Subcutaneous abdominal adipose tissue (tissue), 5 donors: Measurements from ENCODE around the gene DUOXA1.
A peak's percentile ranks its signal among the peaks of the same experiment; 100 is the strongest.

Source experiments
- H3K27ac ChIP-seq: one replicate; pipeline ENCODE4 v1.7.0; 2013; ENCODE audit warnings: low read depth, mild to moderate bottlenecking, inconsistent platforms, low read length, moderate library complexity
- H3K27me3 ChIP-seq, 5 donors: one replicate each; pipeline ENCODE4 v1.7.0; 2013; ENCODE audit warnings: low read length in 5 of 5, inconsistent platforms in 1 of 5; ENCODE audit not compliant: control insufficient read depth in 5 of 5, insufficient read depth in 4 of 5
- H3K36me3 ChIP-seq, 5 donors: one replicate each; pipeline ENCODE4 v1.7.0; 2013; ENCODE audit warnings: low read length in 5 of 5; ENCODE audit not compliant: control insufficient read depth in 5 of 5, insufficient read depth in 5 of 5
- H3K4me1 ChIP-seq, 5 donors: one replicate each; pipeline ENCODE4 v1.7.0; 2013; ENCODE audit warnings: low read length in 5 of 5, mild to moderate bottlenecking in 3 of 5, moderate library complexity in 1 of 5; ENCODE audit not compliant: control insufficient read depth in 5 of 5, insufficient read depth in 5 of 5
- H3K4me3 ChIP-seq, 5 donors: one replicate each; pipeline ENCODE4 v1.7.0; 2013; ENCODE audit warnings: low read length in 5 of 5, low read depth in 1 of 5
- H3K9ac ChIP-seq, 5 donors: one replicate each; pipeline ENCODE4 v1.7.0; 2013; ENCODE audit warnings: low read length in 5 of 5, mild to moderate bottlenecking in 4 of 5, moderate library complexity in 3 of 5
- H3K9me3 ChIP-seq, 5 donors: one replicate each; pipeline ENCODE4 v1.7.0; 2013; ENCODE audit warnings: low read length in 5 of 5; ENCODE audit not compliant: control insufficient read depth in 5 of 5
- donor health status: healthy.
- donor health status: healthy.
- donor health status: healthy.
- donor health status: healthy.
- donor health status: healthy.

Gene DUOXA1

GRCh38 chr15:45121706-45122417, 7.8 kb downstream of the DUOXA1 start:
- Histone ChIP-seq H3K27me3 (peaks cover 8 to 44% (median 23%) of the 10 kb centered on the region in 5 donors), H3K36me3 (no peaks in the 10 kb centered on the region), H3K4me3 (no peak overlapping the region), H3K9me3 (no peaks in the 10 kb centered on the region), H3K4me1 (peaks cover 0 to 12% (median 12%) of the 10 kb centered on the region in 5 donors), H3K9ac (no peak overlapping the region), H3K27ac (no peak overlapping the region)

- Histone ChIP-seq H3K36me3 (no peaks in the 10 kb centered on the region), H3K4me1 (peaks cover 1 to 19% (median 16%) of the 10 kb centered on the region in 5 donors), H3K9me3 (no peaks in the 10 kb centered on the region), H3K9ac (no peak overlapping the region), H3K27me3 (peaks cover 16 to 52% (median 32%) of the 10 kb centered on the region in 5 donors), H3K27ac (no peak overlapping the region), H3K4me3 (no peak overlapping the region)
Observed at GRCh38 chr15:45121020-45121419, 8.7 kb downstream of the DUOXA1 start.

GRCh38 chr15:45120081-45120972, 9.4 kb downstream of the DUOXA1 start:
- Histone ChIP-seq H3K27ac (no peak overlapping the region), H3K9ac (no peak overlapping the region), H3K4me3 (no peak overlapping the region), H3K36me3 (no peaks in the 10 kb centered on the region), H3K9me3 (no peaks in the 10 kb centered on the region), H3K27me3 (peaks cover 23 to 55% (median 39%) of the 10 kb centered on the region in 5 donors), H3K4me1 (peaks cover 1 to 19% (median 16%) of the 10 kb centered on the region in 5 donors)

DNA sequence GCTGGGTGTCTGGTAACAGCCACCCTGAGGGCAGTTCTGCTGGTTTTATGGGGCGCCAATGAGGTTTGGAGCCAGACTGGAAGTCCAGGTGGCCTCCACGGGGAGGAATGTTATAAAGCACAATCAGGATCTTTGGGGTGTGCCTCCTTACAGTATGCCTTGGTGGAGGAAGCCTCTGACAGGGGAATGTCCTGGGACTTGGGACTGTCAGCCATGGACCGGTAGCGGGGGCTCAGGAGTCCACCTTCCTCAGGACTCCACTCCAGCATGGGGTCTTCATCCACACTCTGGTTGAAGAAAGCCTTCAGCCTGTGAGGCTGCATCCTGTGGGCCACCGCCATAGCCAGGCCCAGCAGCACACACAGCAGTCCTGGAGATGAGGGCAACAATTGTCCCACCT, 10.7 kb downstream of the DUOXA1 start:
- no peak overlapping the region for H3K27ac ChIP-seq
- peaks cover 34 to 65% (median 52%) of the 10 kb centered on the region in 5 donors for H3K27me3 ChIP-seq
- no peak overlapping the region for H3K9ac ChIP-seq
- H3K4me3 ChIP-seq: no peak overlapping the region
- H3K9me3 ChIP-seq: no peaks in the 10 kb centered on the region
- H3K4me1 ChIP-seq: peaks cover 1 to 26% (median 20%) of the 10 kb centered on the region in 5 donors
- no peaks in the 10 kb centered on the region for H3K36me3 ChIP-seq

DNA sequence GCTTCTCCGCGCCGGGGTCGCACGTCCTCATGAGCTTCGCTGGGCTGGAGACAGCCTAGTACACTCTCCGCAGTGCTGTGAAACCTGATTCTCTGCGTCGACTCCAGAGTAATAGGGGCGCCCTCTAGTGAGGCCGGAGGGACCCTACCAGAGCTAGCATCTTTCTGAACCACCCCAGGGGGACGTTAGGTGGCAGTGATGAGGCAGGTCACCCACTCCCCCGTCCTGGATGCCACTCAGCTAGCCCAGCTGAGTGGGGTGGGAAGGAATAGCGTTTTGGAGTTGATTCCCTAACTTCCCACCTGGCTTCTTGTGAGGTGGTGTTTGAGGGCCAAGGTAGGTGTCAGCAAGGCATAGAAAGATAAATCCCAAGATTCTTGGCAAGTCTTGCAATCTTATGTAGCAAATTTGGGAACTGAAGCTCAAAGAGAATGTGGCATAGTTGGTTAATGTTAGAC, 11.5 kb downstream of the DUOXA1 start:
- Histone ChIP-seq H3K4me3 (peak overlapping the region; percentile 36 to 54 (median 42)), H3K36me3 (no peaks in the 10 kb centered on the region), H3K27me3 (peaks cover 43 to 73% (median 60%) of the 10 kb centered on the region in 5 donors), H3K9ac (peak overlapping the region in 2 of 5 donors; percentile 10 to 37), H3K9me3 (no peaks in the 10 kb centered on the region), H3K27ac (no peak overlapping the region), H3K4me1 (peaks cover 1 to 26% (median 22%) of the 10 kb centered on the region in 5 donors)

- Histone ChIP-seq H3K9me3 (no peaks in the 10 kb centered on the region), H3K27ac (no peak overlapping the region), H3K27me3 (peaks cover 49 to 79% (median 67%) of the 10 kb centered on the region in 5 donors), H3K9ac (peak overlapping the region in 2 of 5 donors; percentile 10 to 37), H3K4me1 (peaks cover 1 to 31% (median 27%) of the 10 kb centered on the region in 5 donors), H3K4me3 (peak overlapping the region; percentile 36 to 54 (median 42)), H3K36me3 (no peaks in the 10 kb centered on the region)
Observed at GRCh38 chr15:45117308-45118130, 12.2 kb downstream of the DUOXA1 start.

- Histone ChIP-seq H3K4me1 (peaks cover 1 to 36% (median 35%) of the 10 kb centered on the region in 5 donors), H3K27me3 (peaks cover 52 to 83% (median 73%) of the 10 kb centered on the region in 5 donors), H3K36me3 (no peaks in the 10 kb centered on the region), H3K4me3 (peak overlapping the region in 2 of 5 donors; percentile 5 to 36), H3K27ac (no peak overlapping the region), H3K9me3 (no peaks in the 10 kb centered on the region), H3K9ac (no peak overlapping the region)
Observed at GRCh38 chr15:45116482-45117307, 13.0 kb downstream of the DUOXA1 start.

- Histone ChIP-seq H3K27me3 (peaks cover 54 to 80% (median 71%) of the 10 kb centered on the region in 5 donors), H3K4me1 (peaks cover 1 to 36% (median 35%) of the 10 kb centered on the region in 5 donors), H3K27ac (no peak overlapping the region)
Observed at GRCh38 chr15:45116006-45116481, 13.6 kb downstream of the DUOXA1 start.

More at GRCh38 chr15:45116006-45116481, 13.6 kb downstream of the DUOXA1 start:
- H3K9ac ChIP-seq: no peak overlapping the region
- no peaks in the 10 kb centered on the region for H3K9me3 ChIP-seq
- no peaks in the 10 kb centered on the region for H3K36me3 ChIP-seq
- H3K4me3 ChIP-seq: no peak overlapping the region
